GM18505 (cell line): Measurements from ENCODE around the gene GSK3B.

Source experiments
- ATAC-seq: cut with Tn5 transposase; IDR thresholded peaks from one replicate; pipeline ENCODE4 v1.9.1; 2021; ENCODE audit not compliant: unreplicated experiment
- POLR2A ChIP-seq: IDR thresholded peaks from 4 replicates; pipeline ENCODE4 v1.6.1; 2011; ENCODE audit warnings: borderline replicate concordance; ENCODE audit not compliant: insufficient read depth, insufficient read length; ENCODE audit errors: extremely low read depth

Gene GSK3B

DNA sequence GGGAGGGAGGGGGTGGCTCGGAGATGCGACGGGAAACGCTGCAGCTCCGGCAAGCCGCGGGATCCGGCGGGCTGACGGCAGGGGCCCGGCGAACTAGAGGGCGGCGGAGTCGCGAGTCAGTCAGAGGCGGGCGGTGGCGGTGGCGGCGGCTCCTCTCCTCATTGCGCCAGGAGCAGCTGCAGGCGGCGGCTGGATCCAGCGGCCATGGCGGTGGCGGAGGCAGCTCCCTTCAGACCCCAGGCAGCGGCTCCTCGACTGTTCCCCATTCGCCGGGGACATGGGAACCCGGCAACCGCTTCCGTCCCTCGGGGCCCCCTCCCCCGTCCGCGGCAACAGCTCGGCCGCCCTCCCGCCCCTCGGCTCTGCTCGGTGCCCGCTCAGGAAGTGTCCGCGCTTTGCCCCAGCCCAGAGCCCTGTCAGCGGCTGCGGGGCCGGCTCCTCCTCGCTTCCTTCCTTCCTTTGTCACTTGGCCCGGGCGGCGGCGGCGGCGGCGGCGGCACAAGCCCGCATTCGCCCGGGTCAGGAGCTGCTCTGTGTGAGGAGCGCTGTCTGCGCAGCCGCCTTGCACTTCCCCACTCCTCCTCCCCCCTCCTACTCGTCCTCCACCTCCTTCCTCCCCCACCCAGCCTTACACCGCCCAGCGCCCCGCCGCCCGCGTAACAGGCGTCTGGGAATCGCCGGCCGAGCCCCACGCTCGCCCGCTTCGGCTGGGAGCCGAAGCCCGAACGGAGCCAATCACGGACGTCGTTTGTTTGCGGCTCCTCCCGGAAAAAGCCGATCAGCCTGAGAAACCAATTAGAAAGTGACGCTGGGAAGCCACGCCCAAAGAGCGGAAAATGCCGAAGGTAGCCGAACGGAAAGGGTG lies at the start of gene GSK3B:
TSS of gene GSK3B (minus strand) at position 537 of the 865 bp plus-strand sequence. CDS start 1,013 bp downstream, outside the sequence.
- ATAC-seq, result peak; percentile 35

DNA sequence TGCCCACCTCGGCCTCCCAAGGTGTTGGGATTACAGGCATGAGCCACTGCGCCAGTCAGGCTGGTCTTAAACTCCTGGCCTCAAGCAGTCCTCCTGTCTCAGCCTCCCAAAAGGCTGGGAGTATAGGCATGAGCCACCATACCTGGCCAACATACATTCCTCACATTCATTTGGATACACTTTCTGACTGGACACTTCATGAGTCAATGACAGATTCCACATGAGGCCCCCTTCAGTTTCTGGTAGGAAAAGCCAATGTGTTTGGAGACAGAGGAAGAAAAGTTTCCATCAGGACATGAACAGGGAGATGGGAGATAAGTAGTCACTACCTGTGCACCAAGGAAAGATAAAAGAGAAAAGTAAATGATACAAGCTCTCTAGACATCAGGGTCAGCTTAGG lies 49.4 kb upstream of the GSK3B start:
- ATAC-seq, result no peak

More for the DNA sequence above, at the start of gene GSK3B:
- TF ChIP-seq POLR2A, result peak; percentile 85

DNA sequence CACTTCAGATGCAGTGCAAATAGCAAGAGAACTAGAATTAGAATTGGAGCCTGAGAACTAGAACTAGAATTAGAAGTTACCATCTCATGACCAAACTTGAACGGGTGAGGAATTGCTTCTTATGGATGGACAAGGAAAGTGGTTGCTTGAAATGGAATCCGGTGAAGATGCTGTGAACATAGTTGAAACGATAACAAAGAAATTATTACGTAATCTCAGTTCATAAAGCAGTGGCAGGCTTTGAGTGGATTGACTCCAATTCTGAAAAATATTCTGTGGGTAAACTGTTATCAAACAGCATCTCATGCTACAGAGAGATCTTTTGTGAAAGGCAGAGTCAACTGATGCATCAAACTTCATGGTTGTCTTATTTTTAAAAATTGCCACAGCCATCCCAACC lies 48.0 kb upstream of the GSK3B start:
- no peak for ATAC-seq
- TF ChIP-seq POLR2A, result no peak

More for the DNA sequence above, 49.4 kb upstream of the GSK3B start:
- TF ChIP-seq POLR2A, result no peak

DNA sequence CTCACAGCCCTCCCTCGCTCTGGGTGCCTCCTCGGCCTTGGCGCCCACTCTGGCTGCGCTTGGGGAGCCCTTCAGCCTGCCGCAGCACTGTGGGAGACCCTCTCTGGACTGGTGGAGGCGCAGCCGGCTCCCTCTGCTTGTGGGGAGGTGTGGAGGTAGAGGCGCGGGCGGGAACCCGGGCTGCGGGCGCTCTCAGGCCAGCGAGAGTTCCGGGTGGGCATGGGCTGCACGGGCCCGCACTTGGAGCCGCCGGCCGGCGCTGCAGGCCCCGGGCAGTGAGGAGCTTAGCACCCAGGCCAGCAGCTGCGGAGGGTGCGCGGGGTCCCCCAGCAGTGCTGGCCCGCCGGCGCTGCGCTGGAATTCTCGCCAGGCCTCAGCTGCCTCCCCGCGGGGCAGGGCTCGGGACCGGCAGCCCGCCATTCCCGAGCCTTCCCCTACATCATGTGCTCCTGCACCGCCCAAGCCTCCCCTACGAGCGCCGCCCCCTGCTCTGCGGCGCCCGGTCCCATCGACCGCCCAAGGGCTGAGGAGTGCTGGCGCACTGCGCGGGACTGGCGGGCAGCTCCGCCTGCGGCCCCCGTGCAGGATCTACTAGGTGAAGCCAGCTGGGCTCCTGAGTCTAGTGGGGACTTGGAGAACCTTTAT lies 46.0 kb upstream of the GSK3B start:
- ATAC-seq, result no peak
- no peak for TF ChIP-seq POLR2A

DNA sequence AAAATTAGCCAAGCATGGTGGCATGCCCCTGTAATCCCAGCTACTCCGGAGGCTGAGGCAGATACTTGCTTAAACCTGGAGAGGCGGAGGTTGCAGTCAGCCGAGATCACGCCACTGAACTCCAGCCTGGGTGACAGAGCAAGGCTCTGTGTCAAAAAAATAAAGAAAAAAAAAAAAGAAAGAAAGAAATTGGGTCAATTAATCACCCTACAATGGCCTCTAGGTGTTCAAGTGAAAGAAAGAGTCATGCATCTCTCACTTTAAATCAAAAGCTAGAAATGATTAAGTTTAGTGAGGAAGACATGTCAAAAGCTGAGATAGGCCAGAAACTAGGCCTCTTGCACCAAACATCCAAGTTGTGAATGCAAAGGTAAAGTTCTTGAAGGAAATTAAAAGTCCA lies 44.9 kb upstream of the GSK3B start:
- TF ChIP-seq POLR2A, result no peak
- no peak for ATAC-seq

DNA sequence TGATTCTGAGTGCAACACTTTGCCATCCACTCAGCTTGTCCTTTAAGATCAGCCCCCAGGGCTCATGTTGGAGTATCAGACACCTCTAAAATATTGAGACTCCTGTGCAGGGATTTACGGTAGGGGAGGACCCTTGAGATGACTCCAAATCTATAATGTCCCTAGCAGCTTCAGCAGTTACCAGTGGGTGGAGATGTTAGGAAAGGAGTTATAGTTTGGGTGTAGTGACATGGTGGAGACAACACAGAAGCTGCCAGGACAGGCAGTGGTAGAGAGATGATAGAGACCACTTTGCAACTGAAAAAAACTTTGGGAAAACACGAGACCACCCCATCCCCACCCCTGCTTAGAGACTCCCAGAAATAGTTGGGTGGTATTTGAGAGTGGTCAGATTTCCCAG lies 43.3 kb upstream of the GSK3B start:
- ATAC-seq, result no peak
- no peak for TF ChIP-seq POLR2A

DNA sequence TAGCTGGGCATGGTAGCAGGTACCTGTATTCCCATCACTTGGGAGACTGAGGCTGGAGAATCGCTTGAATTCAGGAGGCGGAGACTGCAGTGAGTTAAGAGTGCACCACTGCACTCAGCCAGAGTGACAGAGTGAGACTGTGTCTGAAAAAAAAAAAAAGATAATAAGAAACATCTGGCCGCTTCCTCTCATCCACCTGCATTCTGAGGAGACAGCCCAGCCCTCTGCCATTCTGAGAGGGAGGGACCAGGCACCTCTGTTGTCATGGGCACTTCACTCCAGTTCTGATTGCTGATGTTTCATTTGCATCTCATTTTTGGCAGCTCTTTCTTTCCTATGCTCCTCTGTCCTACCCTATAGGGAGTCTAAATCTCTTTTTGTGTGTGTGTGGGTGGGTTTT lies 36.4 kb upstream of the GSK3B start:
- no peak for ATAC-seq
- no peak for TF ChIP-seq POLR2A

DNA sequence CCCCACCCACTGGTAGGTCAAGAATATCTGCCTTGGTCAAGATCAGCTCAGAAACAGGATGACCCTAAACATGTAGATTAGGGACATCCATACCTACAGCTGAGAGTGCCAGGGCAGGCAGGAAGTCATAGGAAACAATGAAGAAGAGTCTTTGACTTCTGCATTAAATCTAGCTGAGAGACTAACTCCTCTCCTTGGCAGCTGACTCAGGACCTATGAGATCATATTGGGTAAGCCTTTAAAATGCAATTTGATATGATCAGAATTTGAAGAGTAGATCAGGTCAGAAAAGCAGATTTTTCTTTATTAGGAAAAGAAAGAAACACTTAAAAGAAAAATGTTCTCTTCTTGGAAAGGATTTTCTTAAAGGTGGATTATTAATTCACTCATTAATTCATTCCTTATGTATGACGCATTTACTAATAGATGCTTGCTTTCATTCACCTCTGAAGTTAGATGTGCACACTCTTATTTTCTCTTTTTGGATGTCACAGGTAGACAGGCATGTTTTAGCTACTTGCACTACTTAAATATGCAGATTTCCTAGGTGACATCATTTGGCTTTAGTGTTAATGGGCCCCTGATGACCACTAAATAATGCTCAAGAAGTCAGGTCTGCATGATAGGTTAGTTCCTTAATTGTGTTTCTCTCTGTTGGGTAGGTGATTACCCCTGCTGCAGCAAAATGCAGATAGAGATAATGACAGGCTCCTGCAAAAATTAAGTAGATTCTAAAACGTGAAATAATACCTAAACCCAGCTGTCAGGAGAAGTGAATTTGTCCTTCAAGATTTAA lies 35.7 kb upstream of the GSK3B start:
- ATAC-seq, result no peak

DNA sequence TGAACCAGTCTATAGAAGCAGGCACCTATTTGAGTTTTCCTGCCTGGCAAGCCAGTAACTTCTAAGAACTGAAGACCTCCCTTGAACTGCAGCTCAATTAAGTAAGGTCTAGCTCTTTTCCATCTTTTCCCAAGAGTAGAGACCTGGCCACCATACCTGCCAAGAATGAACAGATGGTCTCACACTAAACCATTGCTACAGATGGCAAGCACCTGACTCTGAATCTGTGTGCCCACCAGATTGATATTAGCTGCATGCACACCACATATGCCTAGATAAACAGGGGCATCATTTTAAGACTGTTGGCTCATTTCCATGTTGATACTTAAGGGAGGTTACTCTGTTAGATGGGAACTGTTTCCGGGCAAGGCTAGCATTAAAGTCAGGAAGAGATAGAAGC lies 34.8 kb upstream of the GSK3B start:
- no peak for TF ChIP-seq POLR2A
- no peak for ATAC-seq

More for the DNA sequence above, 35.7 kb upstream of the GSK3B start:
- no peak for TF ChIP-seq POLR2A

DNA sequence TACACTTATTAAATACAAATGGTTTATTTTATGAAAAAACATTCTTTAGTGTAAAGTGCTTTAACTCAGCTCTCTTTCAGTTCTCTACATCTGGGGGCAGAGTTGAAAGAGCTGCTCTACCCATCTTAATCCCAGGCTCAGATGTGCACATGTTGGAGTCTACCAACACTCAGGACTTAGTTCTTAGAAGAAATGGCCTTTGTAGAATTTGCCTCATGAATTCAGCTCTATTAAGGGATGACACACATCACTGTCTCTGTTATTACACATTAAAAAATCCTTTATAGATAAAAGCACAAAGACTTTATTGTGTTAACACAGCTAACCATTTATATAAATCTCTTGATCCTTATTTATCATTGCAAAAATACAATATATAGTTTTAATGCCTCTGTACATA lies 31.7 kb upstream of the GSK3B start:
- no peak for ATAC-seq
- no peak for TF ChIP-seq POLR2A

DNA sequence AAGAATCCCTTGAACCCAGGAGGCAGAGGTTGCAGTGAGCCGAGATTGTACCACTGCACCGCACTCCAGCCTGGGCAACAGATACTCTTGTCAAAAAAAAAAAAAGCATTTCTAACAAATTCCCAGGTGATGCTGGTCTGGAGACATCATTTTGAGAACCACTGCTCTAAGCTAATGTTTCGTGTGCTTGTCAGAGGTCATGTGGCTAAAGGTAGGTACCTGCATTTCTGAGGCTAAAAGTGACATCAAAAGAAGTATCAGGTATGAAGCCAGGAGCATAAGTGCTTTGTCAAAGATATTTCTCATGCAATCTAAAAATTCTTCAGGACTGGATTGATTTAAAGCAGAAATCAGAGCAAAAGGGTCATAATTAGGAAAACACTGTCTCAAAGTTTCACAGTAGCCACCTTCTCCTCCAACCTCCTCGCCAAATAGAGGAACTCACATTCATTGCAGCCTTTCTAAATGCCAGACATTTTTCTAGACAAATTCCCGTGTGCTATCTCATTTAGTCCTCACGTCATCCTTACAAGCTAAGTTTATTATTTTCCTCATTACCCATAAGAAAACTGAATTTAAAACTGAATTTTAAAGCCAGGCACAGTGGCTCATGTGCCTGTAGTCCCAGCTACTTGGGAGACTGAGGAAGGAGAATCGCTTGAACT lies 25.7 kb upstream of the GSK3B start:
- ATAC-seq, result no peak
- TF ChIP-seq POLR2A, result no peak

DNA sequence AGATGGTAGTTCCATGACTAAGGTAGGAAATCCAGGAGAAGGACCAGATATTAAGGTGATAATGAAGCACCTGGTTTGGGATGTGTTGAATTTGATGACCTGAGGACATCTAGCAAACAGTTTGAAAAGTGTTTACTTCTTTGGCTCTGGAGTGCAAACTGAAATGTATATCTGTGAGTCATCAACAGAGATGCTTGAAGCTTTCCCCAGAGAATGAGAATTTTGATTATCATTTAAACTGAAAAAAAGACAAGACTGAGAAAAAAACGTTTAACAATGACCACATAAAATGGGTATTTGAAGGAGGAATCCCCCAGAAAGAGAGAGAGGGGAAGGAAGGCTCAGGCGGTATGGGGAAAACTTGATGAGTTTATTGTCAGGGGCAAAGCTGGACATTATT lies 20.7 kb upstream of the GSK3B start:
- no peak for TF ChIP-seq POLR2A
- ATAC-seq, result no peak

DNA sequence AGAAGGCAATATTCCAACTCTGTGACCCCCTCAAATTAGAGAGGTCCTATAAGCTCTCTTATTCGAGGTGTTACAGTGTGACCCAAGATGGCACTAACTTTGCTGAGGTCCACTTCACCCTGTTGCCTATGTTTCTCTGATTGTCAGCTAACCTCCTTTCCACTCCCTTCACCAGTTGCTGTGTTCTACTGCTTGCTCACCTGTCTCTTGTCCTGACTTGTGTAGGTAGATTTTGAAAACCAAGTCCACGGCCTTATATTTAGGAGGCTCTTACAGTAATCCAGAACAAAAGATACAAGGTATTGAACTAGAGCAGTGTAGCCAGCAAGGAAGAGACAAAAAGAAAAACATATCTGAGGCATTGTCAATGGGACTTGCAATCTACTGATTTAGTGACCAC lies 20.1 kb upstream of the GSK3B start:
- no peak for TF ChIP-seq POLR2A
- no peak for ATAC-seq

DNA sequence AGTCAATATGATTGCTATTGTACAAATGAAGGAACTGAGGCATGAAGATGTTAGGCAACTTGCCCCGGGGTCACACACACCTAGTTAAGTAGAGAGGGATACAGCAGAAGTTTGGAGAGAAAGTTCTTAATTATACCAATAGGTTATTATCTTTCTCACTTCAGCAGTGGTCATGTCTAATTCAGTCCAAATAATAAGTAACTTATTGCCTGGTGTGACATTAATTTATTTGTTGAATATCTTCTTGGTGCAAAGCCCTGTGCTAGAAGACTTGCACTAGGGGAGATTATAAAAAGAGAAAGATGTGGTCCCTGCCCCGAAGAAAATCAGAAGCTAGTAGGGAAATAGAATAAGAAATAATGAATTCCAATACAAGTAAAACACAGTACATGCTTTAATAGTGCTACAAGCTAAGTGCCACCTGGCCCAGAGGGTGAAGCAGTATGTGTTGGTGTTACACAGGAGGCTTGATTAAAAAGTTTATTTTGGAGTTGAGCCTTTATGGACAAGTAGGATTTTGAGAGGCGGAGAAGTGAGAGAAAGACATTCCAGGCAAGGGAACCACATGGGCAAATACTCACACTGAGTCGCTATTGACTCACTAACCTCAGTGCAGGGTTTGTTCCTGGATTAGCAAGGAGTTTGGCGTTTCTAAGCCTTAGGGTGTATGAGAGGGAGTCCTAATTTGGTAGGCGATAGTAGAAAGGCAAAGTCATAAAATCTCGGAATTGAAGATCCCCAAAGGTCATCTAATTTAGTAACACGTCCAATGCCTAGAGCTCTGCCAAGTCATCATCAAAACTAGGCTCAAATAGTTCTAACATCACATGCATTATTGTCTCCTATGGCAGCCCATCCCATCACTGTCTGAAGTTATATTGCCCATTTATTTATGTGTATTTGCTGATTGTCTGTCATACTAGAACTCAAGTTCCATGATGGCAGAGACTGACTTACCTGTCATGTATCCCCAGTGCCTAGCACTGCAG lies 19.2 kb upstream of the GSK3B start:
- no peak for ATAC-seq
- TF ChIP-seq POLR2A, result no peak
